ENCODE measurements around the gene SLC38A11.

- no peak for TF ChIP-seq NFRKB (IDR thresholded peaks at IDR 0.05)
- no peak for TF ChIP-seq JUND (CRISPR knock-in tag; IDR thresholded peaks at IDR 0.05)
- TF ChIP-seq POLR2A (IDR thresholded peaks at IDR 0.05; ENCODE audit: insufficient read depth in 1 of 2, low read depth in 2 of 2, low read length in 2 of 2), result no peak
- no peak for TF ChIP-seq MAFG (CRISPR knock-in tag; IDR thresholded peaks at IDR 0.05)
Observed at GRCh38 chr2:164913640-164914350, 41.5 kb downstream of the SLC38A11 start.

Data from HepG2 (cell line).